HG02970 (cell line): ENCODE results near the gene AP2M1.

Source experiments
- ATAC-seq: cut with Tn5 transposase; IDR thresholded peaks from one replicate; pipeline ENCODE4 v1.9.1; 2021; ENCODE audit warnings: mild to moderate bottlenecking, moderate library complexity, moderate number of reproducible peaks; ENCODE audit not compliant: unreplicated experiment, low FRiP score

AP2M1 gene

DNA sequence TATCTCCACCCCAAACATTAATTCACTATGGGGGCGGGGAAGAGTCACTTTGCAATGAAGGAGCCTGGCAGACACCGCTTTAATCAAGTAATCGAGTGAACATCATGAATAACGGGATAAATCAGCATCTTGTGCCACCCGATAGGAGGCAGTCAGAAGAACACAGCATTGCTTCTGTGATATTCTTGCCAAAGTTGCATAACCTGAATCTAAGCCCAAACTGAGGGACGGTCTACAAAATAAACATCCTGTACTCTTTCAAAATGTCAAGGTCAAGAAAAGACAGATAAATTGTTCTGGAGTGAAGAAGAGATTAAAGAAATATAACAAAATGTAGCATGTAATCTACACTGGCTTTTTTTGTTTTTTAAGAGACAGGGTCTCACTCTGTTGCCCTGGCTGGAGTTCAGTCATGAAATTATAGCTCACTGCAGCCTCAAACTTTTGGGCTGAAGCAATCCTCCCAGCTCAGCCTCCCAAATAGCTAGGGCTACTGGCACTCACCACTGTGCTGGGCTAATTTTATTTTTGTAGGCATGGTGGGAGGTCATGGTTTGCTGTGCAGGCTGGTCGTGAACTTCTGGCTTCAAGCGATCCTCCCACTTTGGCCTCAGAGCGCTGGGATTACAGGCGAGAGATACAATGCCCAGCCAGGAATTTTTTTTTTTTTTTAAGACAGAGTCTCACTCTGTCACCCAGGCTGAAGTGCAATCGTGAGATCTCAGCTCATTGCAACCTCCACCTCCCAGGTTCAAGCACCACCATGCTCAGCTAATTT, 34.7 kb downstream of the AP2M1 start:
- no peak for ATAC-seq

DNA sequence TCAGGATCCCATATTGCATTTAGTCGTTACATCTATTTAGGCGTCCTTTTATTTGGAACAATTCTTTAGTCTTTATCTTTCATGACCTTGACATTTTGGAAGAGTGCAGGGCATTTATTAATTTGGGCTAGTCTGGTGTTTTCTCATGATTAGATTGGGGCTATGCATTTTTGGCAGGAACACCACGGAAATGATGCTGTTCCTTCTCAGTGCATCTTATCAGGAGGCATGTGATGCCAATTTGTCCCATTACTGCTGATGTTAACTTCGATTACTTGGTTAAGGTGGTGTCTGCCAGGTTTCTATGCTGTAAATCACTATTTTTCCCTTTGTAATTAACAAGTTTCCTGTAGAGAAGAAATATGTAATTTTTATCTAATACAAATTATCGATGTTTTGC, 36.6 kb downstream of the AP2M1 start:
- ATAC-seq, result no peak

DNA sequence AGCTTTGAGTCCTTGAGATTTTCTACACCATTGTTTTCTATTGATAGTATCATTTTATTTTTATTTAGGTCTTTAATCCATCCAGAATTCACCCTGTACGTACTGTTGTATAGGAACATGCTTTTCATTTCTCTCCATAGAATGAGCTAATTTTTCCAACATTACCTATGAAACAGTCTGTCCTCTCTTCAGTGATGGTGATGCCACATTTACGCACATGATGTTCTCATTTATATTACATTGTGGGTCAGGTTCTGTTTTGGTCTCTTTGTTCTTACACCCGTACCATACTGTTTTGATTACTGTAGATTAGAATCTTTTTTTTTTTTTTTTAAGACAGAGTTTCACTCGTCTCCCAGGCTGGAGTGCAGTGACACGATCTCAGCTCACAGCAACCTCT, 37.1 kb downstream of the AP2M1 start:
- no peak for ATAC-seq

DNA sequence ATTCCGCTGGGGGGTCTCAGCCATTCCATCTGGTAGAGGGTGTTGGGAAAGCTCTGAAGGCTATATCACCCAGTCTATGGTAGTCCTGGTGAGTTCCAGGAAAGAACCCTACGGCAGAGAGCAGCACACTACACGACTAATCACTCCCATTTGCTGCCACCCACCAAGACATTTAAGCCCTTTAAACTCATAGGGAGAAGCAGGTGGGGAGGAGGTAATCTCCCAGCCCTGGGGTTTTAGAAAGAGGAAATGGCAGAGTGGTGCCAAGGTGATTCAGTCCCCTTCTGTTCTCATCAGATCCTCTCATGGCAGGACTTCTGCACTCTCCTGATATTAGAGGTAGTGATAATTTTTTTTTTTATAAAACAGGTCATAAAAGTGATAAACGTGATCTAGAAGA, 44.2 kb downstream of the AP2M1 start:
- no peak for ATAC-seq

DNA sequence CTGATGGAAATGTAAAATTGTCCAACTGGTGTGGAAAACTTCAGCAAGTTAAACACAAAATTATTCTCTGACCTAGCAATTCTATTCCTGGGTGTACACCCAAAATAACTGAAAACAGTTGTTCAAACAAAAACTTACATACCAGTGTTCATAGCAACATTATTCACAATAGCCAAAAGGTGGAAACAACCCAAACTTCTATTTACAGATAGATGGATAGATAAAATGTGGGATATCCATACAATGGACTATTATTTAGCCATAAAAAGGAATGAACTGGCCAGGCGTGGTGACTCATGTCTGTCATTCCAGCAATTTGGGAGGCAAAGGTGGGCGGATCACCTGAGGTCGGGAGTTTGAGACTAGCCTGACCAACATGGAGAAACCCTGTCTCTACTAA, 47.9 kb downstream of the AP2M1 start:
- no peak for ATAC-seq

DNA sequence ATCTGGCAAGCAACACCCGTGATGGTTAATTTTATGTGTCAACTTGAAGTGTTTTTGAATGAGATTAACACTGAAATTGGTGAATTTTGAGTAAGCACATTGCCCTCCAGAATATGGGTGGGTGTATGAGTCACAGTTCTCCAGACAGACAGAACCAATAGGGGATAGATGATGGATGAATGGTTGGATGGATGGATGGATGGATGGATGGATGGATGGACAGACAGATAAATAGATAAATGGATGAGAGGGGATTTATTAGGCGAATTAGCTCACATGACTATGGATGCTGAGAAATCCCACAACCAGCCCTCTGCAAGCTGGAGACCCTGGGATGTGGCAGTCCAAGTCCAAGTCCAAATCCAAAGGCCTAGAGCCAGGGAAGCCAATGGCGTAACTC, 49.3 kb downstream of the AP2M1 start:
- no peak for ATAC-seq

DNA sequence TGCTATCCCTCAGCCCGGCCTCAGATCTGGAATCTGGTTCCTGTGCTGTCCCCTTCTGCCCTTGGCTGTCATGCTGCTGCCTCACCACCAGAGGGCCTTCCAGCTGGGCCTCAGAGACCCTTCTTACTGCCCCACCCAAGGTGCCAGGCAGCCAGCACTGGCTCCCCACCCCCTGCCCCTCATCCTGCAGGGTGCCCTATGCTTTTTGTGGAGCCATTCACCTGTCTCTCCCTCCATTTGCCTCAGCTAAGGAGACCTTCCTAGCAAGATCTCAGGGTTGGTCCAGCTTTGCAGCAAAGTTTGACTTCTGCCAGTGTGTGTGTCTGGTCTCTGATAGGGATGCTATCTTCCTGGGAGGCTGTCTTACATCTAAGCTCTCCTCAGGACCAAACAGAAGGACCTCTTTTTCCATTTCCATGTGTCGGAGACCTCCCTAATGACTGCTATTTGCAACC, 52.9 kb downstream of the AP2M1 start:
- no peak for ATAC-seq

DNA sequence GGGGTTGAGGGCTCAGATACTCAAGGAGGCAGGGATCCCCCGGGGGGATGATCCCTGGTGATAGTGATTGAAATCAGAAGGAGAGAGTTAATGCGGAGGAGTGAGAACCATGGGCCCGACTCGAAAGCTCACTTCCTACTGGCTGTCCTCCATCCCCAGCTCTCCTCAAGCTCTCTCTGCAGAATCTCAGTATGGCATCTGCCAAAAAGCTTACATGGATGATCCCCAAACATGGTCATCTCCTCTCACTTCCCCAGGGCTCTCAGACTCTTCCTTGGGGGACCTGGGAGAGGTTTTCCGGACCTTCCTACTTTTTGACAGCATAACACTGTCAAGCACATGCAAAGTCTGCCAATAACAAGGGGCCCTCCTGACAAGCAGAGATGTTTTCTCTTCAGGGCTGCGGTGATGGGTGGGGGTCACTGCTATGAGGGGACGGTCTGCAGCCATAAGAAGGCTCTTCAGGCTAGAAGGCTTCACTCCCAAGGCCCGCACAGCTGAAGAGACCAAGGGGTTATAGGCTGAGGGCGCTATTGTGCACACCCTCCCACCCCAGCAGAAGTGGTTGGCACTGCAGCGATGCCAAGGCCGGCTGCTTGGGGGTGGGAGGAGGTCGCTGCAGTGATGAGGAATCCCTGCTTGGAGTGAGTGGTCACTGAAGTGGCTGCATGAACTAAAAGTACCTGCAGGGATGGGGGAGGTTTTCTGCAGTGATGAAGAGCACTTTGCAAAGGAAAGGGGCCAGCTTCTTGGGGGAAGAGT, 53.9 kb downstream of the AP2M1 start:
- no peak for ATAC-seq

DNA sequence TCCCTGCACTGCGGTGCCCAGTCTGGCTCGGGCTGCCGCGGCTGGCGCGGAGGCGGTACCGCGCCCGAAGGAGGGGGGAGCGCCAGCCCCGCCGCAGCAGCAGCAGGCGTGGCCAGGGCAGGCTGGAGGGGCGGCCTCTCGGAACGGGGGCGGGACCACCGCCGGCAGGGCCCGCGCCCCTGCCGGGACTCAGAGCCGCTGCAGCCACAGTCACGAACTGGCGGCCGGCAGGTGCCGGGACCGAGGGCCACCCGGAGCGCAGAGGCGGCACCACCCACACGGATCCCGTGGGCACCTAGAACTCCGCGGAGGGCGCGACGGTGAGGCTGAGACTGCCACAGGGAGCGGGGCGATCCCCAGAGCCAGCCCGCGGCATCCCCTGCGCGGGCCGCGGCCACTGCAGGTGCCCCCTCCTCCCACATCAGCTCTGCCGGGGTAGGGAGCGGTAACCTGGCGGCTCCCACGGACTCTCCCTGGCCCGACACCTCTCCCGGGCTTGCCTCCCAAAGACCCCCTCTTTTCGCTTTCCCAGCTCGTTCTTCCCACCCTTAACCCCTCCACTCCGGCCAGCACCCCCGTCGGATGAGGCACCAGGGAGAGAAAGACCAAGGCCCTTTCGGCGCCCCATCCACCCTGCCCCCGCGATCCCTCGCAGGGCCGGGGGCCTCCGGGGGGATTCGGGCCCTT, 54.9 kb downstream of the AP2M1 start, which contains the start of gene VWA5B2:
Gene VWA5B2 (plus strand): TSS at position 192 of the 687 bp plus-strand sequence. CDS start 944 bp downstream, outside the sequence.
- no peak for ATAC-seq

DNA sequence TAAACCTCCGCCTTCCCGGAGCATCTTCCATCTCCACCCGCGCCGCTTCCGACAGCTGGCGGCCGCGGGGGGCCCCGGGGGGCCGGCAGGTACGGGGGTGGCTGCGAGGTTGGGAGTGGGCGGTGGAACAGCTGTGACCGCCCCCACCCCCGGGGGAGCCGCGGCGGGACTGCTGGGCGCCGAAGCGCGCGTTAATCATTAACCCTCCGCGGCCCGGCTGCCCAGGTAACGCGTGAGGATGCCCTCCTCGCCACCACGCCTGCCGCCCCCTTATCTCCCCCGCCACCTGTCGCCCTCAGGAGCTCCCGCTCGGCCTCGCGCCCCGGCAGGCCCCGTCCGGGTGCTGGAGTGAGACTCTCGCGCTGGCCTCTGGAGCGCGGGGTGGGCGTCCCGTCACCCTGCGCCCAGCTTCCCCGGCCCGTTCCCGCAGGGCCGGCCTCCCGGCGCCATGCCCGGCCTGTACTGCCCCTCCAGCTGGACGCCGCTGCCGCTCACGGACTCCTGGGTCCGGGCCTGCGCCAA, 55.5 kb downstream of the AP2M1 start:
- no peak for ATAC-seq

DNA sequence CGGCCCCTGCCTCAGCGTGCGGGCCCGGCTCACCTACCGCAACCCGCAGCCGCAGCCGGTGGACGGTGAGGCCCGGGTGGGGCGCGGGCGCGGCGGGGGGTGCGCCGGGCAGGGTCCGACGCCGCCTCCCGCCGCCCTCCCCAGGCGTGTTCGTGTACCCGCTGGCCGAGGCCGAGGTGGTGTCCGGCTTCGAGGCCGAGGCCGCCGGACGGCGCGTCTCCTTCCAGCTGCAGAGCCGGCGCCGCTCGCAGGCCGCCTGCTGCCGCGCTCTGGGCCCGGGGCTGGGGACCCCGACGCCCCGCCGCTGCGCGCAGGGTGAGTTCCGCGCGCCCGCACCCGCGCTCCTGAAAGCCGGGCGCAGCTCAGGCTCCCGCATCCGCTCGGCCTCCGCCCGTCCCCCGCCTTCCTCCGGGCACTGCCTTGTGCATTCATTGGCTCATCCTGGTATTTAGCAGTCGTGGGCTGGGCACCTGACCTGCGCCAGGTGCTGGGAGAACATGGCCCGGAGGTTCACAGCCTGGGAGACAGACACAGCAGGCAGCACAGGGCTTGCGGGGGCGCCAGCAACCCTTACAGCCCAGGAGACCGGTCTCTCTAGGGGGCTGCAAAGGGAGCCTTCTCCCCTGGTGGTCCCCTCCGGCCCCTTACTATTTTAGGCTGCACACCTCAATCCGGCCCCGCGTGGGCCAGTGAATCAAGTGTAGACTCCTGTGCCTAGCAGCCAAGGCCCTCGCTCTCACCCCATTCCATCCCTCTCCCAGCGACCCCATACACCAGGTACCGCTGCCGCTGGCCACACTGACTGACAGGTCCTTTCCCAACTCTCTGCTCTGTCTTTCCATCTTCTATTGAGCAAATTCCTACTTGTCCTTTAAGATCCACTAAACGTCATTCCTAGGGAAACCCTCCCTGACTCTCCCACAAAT, 56.2 kb downstream of the AP2M1 start:
- no peak for ATAC-seq

DNA sequence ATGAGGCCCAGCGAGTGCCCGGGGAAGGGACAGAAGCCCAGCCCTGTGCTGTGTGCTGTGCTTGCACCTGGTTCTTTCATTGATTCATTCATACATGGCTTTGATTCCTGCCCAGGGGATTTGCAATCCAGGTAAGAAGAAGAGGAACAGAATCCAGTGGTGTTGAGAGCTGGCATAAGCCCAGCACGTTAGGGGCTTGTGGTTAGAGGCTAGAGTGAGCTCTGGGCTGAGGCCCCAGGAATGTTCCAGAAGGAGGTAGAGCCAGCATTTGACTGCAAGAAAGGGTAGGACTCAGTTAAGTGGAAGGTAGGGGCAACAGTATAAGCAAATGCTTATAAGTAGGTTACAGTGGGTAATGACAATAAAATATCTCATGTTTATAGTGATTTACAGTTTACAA, 57.0 kb downstream of the AP2M1 start:
- no peak for ATAC-seq

DNA sequence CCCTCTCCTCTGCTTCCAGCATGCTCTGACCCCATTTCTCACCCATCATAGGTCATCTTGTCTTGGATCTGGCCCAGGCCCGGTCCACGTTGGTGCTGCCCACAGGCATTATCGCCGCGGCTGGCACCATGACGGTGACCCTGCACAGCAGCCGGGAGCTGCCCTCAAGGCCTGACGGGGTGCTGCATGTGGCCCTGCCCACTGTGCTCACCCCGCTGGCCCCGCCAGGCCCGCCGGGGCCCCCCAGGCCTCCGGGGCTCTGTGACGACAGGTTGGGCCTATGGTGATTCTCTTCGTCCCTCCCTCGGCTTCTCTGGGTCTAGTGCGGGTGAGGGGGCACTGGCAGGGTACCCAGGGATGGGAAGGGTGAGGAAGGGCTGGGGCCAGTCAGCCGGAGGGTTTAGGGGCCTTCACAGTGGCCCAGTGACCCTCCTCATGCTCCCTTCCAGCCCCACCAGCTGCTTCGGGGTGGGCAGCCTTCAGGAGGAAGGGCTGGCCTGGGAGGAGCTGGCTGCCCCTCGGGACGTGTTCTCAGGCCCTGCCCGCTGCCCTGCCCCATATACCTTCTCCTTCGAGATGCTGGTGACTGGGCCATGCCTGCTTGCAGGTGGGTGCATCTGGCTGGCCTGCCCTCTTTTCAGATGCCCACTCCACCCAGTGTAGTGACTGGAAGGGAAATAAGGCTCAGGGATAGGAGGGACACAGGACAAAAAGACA, 58.6 kb downstream of the AP2M1 start:
- ATAC-seq, result no peak
